Esophagus squamous epithelium (tissue), 5 donors: ENCODE results near the gene C6orf62. TPM values are rescaled to one million over a fixed set of nuclear protein-coding genes. Genes with fewer than 3 reads are reported as not detected.

Experiments used
- DNase-seq: peaks from one replicate; lab custom pipeline; 2025; lab: John Stamatoyannopoulos, UW
- H3K27ac ChIP-seq, 4 donors: fragments of 200-600 bp; sonication (generic); one replicate each; pipeline ENCODE4 v1.5.1; 2016 to 2019; ENCODE audit warnings: mild to moderate bottlenecking in 1 of 4
- H3K27me3 ChIP-seq, 4 donors: fragments of 200-600 bp; sonication (generic); 1 replicate in 3 of 4; 2 replicates in 1 of 4; pipeline versions ENCODE4 v1.5.1 to v1.6.0; 2017 to 2021; ENCODE audit warnings: antibody characterized with exemption in 1 of 4
- H3K36me3 ChIP-seq, 3 donors: fragments of 200-600 bp; sonication (generic); one replicate each; pipeline ENCODE4 v1.5.1; 2016 to 2019
- H3K4me1 ChIP-seq, 3 donors: fragments of 200-600 bp; sonication (generic); one replicate each; pipeline ENCODE4 v1.5.1; 2017 to 2019
- H3K4me3 ChIP-seq, 4 donors: fragments of 200-600 bp; sonication (generic); 1 replicate in 3 of 4; 2 replicates in 1 of 4; pipeline ENCODE4 v1.5.1; 2016 to 2019; ENCODE audit warnings: mild to moderate bottlenecking in 2 of 4, moderate library complexity in 1 of 4
- H3K9me3 ChIP-seq, 3 donors: fragments of 200-600 bp; sonication (generic); one replicate each; pipeline ENCODE4 v1.5.1; 2016 to 2019
- CTCF ChIP-seq, 6 experiments: fragments of 450-650 bp in 4 of 6; fragments of 200-600 bp in 2 of 6; sonication (generic) in 2 of 6; IDR thresholded peaks; one replicate each; pipeline ENCODE4 v1.5.1; 2016 to 2019; ENCODE audit warnings: antibody characterized with exemption in 6 of 6, mild to moderate bottlenecking in 4 of 6, moderate library complexity in 4 of 6
- POLR2A ChIP-seq, 4 donors: fragments of 450-650 bp; IDR thresholded peaks; one replicate each; pipeline ENCODE4 v1.6.1; 2017; ENCODE audit warnings: antibody characterized with exemption in 4 of 4, mild to moderate bottlenecking in 4 of 4, moderate library complexity in 3 of 4
- WGBS, 2 donors: methylation state at CpG; one replicate each; pipeline ENCODE4 v1.1.5; 2018; 5-methylcytosine and 5-hydroxymethylcytosine counted together
- intact Hi-C: fragments of 100-400 bp; cut with DNase I; formaldehyde crosslinking; loops from one replicate; pipeline ENCODE4 v1.15.0; 2022
- total RNA-seq, 4 donors: library from RNA; depleted of rRNA; stranded (reverse); fragments of >200 nt; gene quantifications; one replicate each; pipeline ENCODE4 v1.1.0, GENCODE V29; 2016
- donor health status: DM: yes; HTN: yes; CAD: no.

Gene C6orf62
- total RNA-seq, 4 donors from 2014 or later, result 38.5 to 82.9 (median 54.8) TPM

GRCh38 chr6:24692848-24693592, 25.9 kb downstream of the C6orf62 start:
- peaks cover 0 to 5% (median 0%) of the 10 kb centered on the region in 3 donors for H3K4me1 ChIP-seq
- H3K36me3 ChIP-seq, result peaks cover 0 to 3% (median 0%) of the 10 kb centered on the region in 3 donors
- DNase-seq, result no peak
- H3K27ac ChIP-seq, result no peak overlapping the region
- TF ChIP-seq CTCF (IDR thresholded peaks at IDR 0.05), result no peak
- no peak for TF ChIP-seq POLR2A (IDR thresholded peaks at IDR 0.05)
- no peak overlapping the region for H3K4me3 ChIP-seq
- 79 to 92% methylated on average over 2 of the region's 2 CpGs for WGBS, 2 donors
- intact Hi-C loops, result no loop called here
- no peaks in the 10 kb centered on the region for H3K27me3 ChIP-seq
- H3K9me3 ChIP-seq, result no peaks in the 10 kb centered on the region

GRCh38 chr6:24692415-24692814, 26.5 kb downstream of the C6orf62 start:
- no peak overlapping the region for H3K4me3 ChIP-seq
- H3K4me1 ChIP-seq, result peaks cover 0 to 5% (median 0%) of the 10 kb centered on the region in 3 donors
- intact Hi-C loops, result no loop called here
- no peak overlapping the region for H3K27ac ChIP-seq
- no peaks in the 10 kb centered on the region for H3K9me3 ChIP-seq
- TF ChIP-seq POLR2A (IDR thresholded peaks at IDR 0.05), result no peak
- no peak for TF ChIP-seq CTCF (IDR thresholded peaks at IDR 0.05)
- H3K27me3 ChIP-seq, result no peaks in the 10 kb centered on the region
- H3K36me3 ChIP-seq, result peaks cover 0 to 7% (median 0%) of the 10 kb centered on the region in 3 donors
- no peak for DNase-seq
- 89 to 92% methylated on average over 3 of the region's 3 CpGs for WGBS, 2 donors

- 76% methylated on average over 4 of the region's 4 CpGs for WGBS, 2 donors
- TF ChIP-seq POLR2A (IDR thresholded peaks at IDR 0.05) (no peak), CTCF (IDR thresholded peaks at IDR 0.05) (no peak)
- H3K27me3 ChIP-seq, result no peaks in the 10 kb centered on the region
- H3K27ac ChIP-seq, result no peak overlapping the region
- H3K4me3 ChIP-seq, result no peak overlapping the region
- no peak for DNase-seq
- peaks cover 0 to 7% (median 0%) of the 10 kb centered on the region in 3 donors for H3K36me3 ChIP-seq
- no peaks in the 10 kb centered on the region for H3K9me3 ChIP-seq
- H3K4me1 ChIP-seq, result peaks cover 0 to 5% (median 0%) of the 10 kb centered on the region in 3 donors
- intact Hi-C loops, result no loop called here
Measured at GRCh38 chr6:24692003-24692402, 27.0 kb downstream of the C6orf62 start.

- TF ChIP-seq CTCF (IDR thresholded peaks at IDR 0.05) (no peak), POLR2A (IDR thresholded peaks at IDR 0.05) (no peak)
- Histone ChIP-seq H3K27me3 (no peaks in the 10 kb centered on the region), H3K27ac (no peak overlapping the region), H3K4me1 (peaks cover 0 to 5% (median 0%) of the 10 kb centered on the region in 3 donors), H3K4me3 (no peak overlapping the region), H3K36me3 (peaks cover 0 to 7% (median 0%) of the 10 kb centered on the region in 3 donors), H3K9me3 (no peaks in the 10 kb centered on the region)
- DNase-seq, result no peak
- intact Hi-C loops, result no loop called here
- 86 to 91% methylated on average over 3 of the region's 3 CpGs for WGBS, 2 donors
Measured at GRCh38 chr6:24691550-24691949, 27.4 kb downstream of the C6orf62 start.

GRCh38 chr6:24690593-24690992, 28.4 kb downstream of the C6orf62 start:
- intact Hi-C loops, result no loop called here
- H3K4me1 ChIP-seq, result peaks cover 0 to 3% (median 0%) of the 10 kb centered on the region in 3 donors
- DNase-seq, result no peak
- peaks cover 0 to 7% (median 0%) of the 10 kb centered on the region in 3 donors for H3K36me3 ChIP-seq
- H3K9me3 ChIP-seq, result no peaks in the 10 kb centered on the region
- H3K27ac ChIP-seq, result no peak overlapping the region
- 40 to 42% methylated on average over 1 of the region's 1 CpG for WGBS, 2 donors
- no peak overlapping the region for H3K4me3 ChIP-seq
- TF ChIP-seq CTCF (IDR thresholded peaks at IDR 0.05) (no peak), POLR2A (IDR thresholded peaks at IDR 0.05) (no peak)
- no peaks in the 10 kb centered on the region for H3K27me3 ChIP-seq
